ENCODE results near the gene SLC43A3.

Gene SLC43A3

GRCh38 chr11:57427727-57428082 is 784 bp upstream of the SLC43A3 start:
- peak; percentile 45 for DNase-seq (ENCODE audit: low spot score)

- DNase-seq (ENCODE audit: low spot score): no peak
Measured at GRCh38 chr11:57426439-57426928, 437 bp downstream of the SLC43A3 start.

- no peak for DNase-seq (ENCODE audit: low spot score)
Measured at GRCh38 chr11:57425565-57426438, 1.1 kb downstream of the SLC43A3 start.

GRCh38 chr11:57424792-57425564 is 1.9 kb downstream of the SLC43A3 start:
- no peak for DNase-seq (ENCODE audit: low spot score)

GRCh38 chr11:57424137-57424791 is 2.7 kb downstream of the SLC43A3 start:
- DNase-seq (ENCODE audit: low spot score): no peak

- no peak for DNase-seq (ENCODE audit: low spot score)
Measured at GRCh38 chr11:57422669-57423068, 4.3 kb downstream of the SLC43A3 start.

- DNase-seq (ENCODE audit: low spot score): no peak
Measured at GRCh38 chr11:57421805-57422204, 5.1 kb downstream of the SLC43A3 start.

- no peak for DNase-seq (ENCODE audit: low spot score)
Measured at GRCh38 chr11:57421066-57421465, 5.9 kb downstream of the SLC43A3 start.

- no peak for DNase-seq (ENCODE audit: low spot score)
Measured at GRCh38 chr11:57419146-57419545, 7.8 kb downstream of the SLC43A3 start.

GRCh38 chr11:57418131-57418530 is 8.8 kb downstream of the SLC43A3 start:
- no peak for DNase-seq (ENCODE audit: low spot score)

GRCh38 chr11:57417056-57417455 is 9.9 kb downstream of the SLC43A3 start:
- DNase-seq (ENCODE audit: low spot score): no peak

GRCh38 chr11:57416436-57416835 is 10.5 kb downstream of the SLC43A3 start:
- DNase-seq (ENCODE audit: low spot score): no peak

GRCh38 chr11:57414612-57415212 is 12.2 kb downstream of the SLC43A3 start:
- no peak for DNase-seq (ENCODE audit: low spot score)

GRCh38 chr11:57413681-57414080 is 13.2 kb downstream of the SLC43A3 start:
- no peak for DNase-seq (ENCODE audit: low spot score)

GRCh38 chr11:57410287-57410686 is 16.6 kb downstream of the SLC43A3 start:
- DNase-seq (ENCODE audit: low spot score): no peak

GRCh38 chr11:57409321-57410100 is 17.4 kb downstream of the SLC43A3 start:
- no peak for DNase-seq (ENCODE audit: low spot score)

GRCh38 chr11:57408771-57409170 is 18.1 kb downstream of the SLC43A3 start:
- no peak for DNase-seq (ENCODE audit: low spot score)

- no peak for DNase-seq (ENCODE audit: low spot score)
Measured at GRCh38 chr11:57407941-57408475, 18.9 kb downstream of the SLC43A3 start.

GRCh38 chr11:57407010-57407920 is 19.7 kb downstream of the SLC43A3 start:
- DNase-seq (ENCODE audit: low spot score): no peak

- DNase-seq (ENCODE audit: low spot score): no peak
Measured at GRCh38 chr11:57406337-57406904, 20.5 kb downstream of the SLC43A3 start.

Data from pons (tissue), 1 donor.